AG10803 (cell line): ENCODE data around the gene PIR.

Source experiments
- DNase-seq: peaks from one replicate; pipeline ENCODE4 v3.0.0; 2010; ENCODE audit warnings: low read depth
- H3K4me3 ChIP-seq: 2 replicates; pipeline ENCODE4 v1.5.1; 2011; ENCODE audit warnings: mild to moderate bottlenecking, low read length, control low read depth
- TF ChIP-seq, protein P1 (sequence below): conservative IDR thresholded peaks from 2 replicates; pipeline ENCODE4 v1.5.1; 2011; ENCODE audit warnings: mild to moderate bottlenecking, low read length, control low read depth, inconsistent platforms

PIR gene

DNA sequence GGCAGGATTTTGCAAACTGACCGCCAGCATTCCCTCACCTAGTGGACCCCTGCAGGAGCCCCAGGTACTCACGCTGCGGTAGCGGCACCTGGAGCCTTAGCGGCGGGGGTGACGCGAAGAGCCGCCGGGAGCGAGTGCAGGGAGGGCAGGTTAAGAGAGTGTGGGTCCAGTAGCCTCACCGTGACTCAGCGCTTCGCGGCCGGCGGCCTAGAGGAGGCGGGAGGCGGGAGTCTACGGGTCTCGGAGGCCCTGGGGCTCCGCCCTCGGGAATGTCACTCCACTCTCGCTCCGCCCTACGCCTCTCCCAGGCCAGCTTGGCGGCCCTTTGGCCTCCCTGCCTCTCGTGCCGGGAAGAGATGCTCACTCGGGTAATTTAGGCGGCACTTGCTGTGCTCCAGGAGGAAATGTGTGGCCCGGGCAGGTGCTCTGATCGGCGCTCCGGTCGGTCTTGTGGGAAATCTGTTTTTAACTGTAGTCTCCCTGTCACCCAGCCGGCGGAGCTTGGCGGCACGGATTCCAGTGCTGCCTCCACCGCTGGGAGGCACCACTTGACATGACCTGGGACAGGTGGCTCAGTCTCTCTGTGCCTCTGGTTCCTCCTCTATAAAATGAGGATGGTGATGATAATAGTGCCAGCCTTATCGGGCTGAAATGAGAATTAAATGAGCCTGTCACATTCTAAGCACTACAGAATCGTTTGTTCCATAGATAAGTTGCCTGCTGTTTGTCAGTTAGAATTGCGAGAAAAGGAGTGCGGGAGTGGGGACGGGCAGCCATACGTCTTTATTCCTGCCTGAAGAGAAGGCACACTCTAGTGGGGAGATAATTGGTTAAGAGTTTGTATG is at the start of gene PIR:
TSS of gene PIR (minus strand) at position 216 of the 845 bp plus-strand sequence. CDS start 2,076 bp downstream, outside the sequence.
- peak; percentile 62 for DNase-seq
- peak within 1 kb of the TSS; percentile 58 for H3K4me3 ChIP-seq
- TF ChIP-seq, protein P1, sequence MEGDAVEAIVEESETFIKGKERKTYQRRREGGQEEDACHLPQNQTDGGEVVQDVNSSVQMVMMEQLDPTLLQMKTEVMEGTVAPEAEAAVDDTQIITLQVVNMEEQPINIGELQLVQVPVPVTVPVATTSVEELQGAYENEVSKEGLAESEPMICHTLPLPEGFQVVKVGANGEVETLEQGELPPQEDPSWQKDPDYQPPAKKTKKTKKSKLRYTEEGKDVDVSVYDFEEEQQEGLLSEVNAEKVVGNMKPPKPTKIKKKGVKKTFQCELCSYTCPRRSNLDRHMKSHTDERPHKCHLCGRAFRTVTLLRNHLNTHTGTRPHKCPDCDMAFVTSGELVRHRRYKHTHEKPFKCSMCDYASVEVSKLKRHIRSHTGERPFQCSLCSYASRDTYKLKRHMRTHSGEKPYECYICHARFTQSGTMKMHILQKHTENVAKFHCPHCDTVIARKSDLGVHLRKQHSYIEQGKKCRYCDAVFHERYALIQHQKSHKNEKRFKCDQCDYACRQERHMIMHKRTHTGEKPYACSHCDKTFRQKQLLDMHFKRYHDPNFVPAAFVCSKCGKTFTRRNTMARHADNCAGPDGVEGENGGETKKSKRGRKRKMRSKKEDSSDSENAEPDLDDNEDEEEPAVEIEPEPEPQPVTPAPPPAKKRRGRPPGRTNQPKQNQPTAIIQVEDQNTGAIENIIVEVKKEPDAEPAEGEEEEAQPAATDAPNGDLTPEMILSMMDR: peak; percentile 34

DNA sequence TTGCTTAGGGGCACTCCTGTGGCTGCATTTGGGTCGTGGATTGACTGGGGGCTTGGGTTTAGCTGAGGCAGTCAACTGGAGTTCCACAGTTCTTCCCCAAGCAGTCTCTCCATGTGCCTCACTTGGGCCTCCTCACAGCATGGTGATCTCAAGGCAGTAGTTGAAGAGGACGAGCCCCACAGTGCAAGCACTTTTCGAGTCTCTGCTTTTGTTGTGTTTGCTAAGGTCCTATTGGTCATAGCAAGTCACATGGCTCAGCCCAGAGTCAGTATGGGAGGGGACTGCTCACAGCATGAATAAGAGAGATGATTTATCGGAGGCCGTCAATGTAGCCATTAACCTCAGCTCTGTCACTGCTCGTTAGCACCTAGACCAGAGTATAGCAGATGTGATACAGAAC is 37.2 kb upstream of the PIR start:
- no peak for DNase-seq
- H3K4me3 ChIP-seq: no peak overlapping the region
- TF ChIP-seq, protein P1: no peak

DNA sequence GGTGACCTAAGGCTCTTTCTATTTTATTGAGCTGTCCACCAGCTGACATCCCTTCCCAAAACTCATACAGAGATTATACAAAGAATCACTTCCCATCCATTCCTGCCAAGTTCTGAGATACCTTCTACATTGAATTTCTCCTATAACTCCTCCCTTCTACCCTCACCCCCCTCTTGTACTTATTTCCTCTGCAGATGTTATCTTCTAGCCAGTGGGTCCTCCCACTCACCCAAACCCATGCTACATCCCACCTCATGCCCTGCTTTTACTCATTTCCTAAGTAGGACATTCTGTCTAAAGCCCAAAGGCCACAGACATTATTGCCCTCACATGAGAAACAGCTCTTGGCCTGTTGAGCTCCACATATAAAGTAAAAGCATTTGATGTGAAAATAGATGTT is 36.0 kb upstream of the PIR start:
- no peak for DNase-seq
- H3K4me3 ChIP-seq: no peak overlapping the region
- TF ChIP-seq, protein P1: no peak

DNA sequence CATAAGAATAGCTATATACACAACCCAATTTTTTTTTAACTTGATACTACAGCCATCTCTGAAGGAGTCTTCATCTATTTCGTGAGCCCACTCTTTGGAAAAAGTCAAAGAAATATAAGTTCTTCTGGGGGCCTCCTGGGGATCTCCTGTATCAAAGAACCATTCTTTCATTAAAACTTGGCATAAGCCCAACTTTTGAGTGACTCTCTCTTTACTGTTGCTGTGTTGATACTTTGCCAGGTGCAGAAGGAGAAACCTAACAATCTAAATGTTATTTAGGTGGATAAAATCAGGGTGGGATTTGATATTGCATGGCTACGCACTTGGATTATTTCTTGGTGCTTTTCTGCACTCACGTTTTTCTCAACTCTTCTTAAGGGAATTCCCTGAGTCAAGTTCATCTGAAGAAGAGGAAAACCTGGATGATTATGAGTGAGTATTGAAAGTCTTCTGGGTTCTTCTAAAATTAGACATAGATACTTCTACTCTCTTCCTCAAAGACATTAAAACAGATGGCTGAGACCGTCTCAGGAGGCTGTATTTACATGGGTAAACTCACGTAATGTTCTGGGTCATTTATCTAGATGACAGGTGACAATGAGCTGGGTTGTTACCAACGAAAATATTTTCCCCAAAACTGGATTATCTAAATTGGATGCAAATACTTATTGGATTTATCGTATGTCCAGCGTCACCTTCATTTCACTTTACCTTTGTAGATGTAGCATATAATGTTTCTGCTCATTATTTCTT is 32.7 kb upstream of the PIR start:
- TF ChIP-seq, protein P1: no peak
- DNase-seq: no peak
- H3K4me3 ChIP-seq: no peak overlapping the region

DNA sequence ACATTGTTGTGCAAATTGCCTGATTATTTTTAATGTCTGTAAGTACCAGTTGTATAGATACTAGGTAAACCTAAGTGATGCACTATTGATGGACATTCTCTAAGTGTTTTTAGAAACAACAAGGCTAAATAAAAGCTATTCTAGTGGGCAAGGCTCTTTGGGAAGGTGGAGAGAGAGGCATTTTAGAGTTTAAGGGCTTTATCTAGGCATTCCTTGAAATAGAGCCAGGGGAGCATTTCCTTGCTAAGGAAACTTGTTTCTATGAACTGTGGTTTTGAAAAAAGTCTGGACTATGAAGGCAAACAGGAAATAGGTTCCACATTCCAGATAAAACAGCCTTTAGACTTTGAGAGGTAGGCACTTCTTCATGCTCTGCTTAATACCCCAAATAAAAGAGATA is 31.3 kb upstream of the PIR start:
- TF ChIP-seq, protein P1: no peak
- no peak overlapping the region for H3K4me3 ChIP-seq
- peak; percentile 31 for DNase-seq

DNA sequence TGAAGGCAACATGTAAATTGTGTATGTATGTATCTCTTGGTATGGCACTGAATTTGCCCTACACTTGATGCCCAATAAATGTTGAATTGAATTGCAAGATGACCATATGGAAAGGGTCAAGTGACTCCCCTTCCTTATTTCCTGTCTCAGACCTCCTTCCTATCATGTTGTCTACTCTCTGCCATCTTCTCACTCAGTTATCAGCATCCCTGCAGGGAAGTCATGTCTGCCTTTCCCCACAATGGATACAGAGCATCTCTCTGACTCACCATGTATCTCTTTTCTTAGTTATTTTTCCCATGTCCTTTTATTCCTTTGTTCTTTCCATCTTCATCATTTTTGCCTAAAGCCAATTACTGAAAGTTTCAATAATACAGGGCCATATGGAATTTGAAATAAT is 30.0 kb upstream of the PIR start:
- DNase-seq: no peak
- H3K4me3 ChIP-seq: no peak overlapping the region
- TF ChIP-seq, protein P1: no peak
